GM12878 (cell line): ENCODE results near the gene JDP2. TPM values are rescaled to one million over a fixed set of nuclear protein-coding genes. Genes with fewer than 3 reads are reported as not detected.

Experiments used
- ATAC-seq: fragments of 200-7000 bp; cut with Tn5 transposase; 3 replicates; pipeline ENCODE4 v1.9.1; 2020; ENCODE audit warnings: mild to moderate bottlenecking, moderate library complexity
- BruUV-seq: library from RNA; stranded (reverse); fragments of 400-500 nt; replicated peaks from 2 replicates; lab custom pipeline; 2021; lab: Mats Ljungman, UMichigan
- CTCF ChIA-PET: fragments of 300-600 bp; sonication (Branson Sonifier 250); formaldehyde crosslinking; extraction: SDS; loops from one replicate; lab custom pipeline; 2021; ENCODE audit warnings: inconsistent platforms; lab: Yijun Ruan, JAX
- POLR2A ChIA-PET: fragments of 350-600 bp; formaldehyde crosslinking; extraction: SDS; loops from one replicate; lab custom pipeline; 2021; ENCODE audit warnings: inconsistent platforms; lab: Charles Lee
- RAD21 ChIA-PET: fragments of 300-600 bp; sonication (Branson Sonifier 250); formaldehyde crosslinking; loops from one replicate; lab custom pipeline; 2023; ENCODE audit warnings: antibody characterized with exemption; ENCODE audit not compliant: unreplicated experiment; lab: Charles Lee
- SMC1A ChIA-PET: fragments of 300-600 bp; sonication (Branson Sonifier 250); formaldehyde crosslinking; loops from one replicate; lab custom pipeline; 2023; ENCODE audit not compliant: unreplicated experiment, uncharacterized antibody; lab: Charles Lee
- DNase-seq: peaks from one replicate; pipeline ENCODE4 v3.0.0-alpha.2; 2011; ENCODE audit warnings: low read depth, low spot score
- FAIRE-seq: peaks from 3 replicates; lab custom pipeline; 2011; peaks lifted over from hg19 to GRCh38; lab: Jason Lieb, UNC
- H2AFZ ChIP-seq: 2 replicates; pipeline ENCODE4 v1.6.0; 2011; ENCODE audit warnings: low read depth, low read length, control low read depth; ENCODE audit not compliant: control insufficient read depth
- H3K27ac ChIP-seq: 2 replicates; pipeline ENCODE4 v1.5.1; 2011; ENCODE audit warnings: control low read depth; ENCODE audit not compliant: control insufficient read depth, insufficient read depth
- H3K27me3 ChIP-seq, 2 experiments: replicated peaks in 1 of 2; 2 replicates each; pipeline versions ENCODE4 v1.6.0 to v1.6.1; 2011; ENCODE audit warnings: low read length in 1 of 2; ENCODE audit not compliant: control insufficient read depth in 2 of 2, insufficient read depth in 2 of 2
- H3K36me3 ChIP-seq, 2 experiments: 2 replicates each; pipeline ENCODE4 v1.5.1; 2011; ENCODE audit warnings: low read length in 1 of 2; ENCODE audit not compliant: control insufficient read depth in 2 of 2, insufficient read depth in 2 of 2
- H3K4me1 ChIP-seq: 2 replicates; pipeline ENCODE4 v1.6.1; 2011; ENCODE audit warnings: mild to moderate bottlenecking, low read length, moderate library complexity, mixed read lengths; ENCODE audit not compliant: control insufficient read depth, insufficient read depth
- H3K4me2 ChIP-seq: 2 replicates; pipeline ENCODE4 v1.6.0; 2011; ENCODE audit warnings: control low read depth; ENCODE audit not compliant: control insufficient read depth, insufficient read depth
- H3K4me3 ChIP-seq: fragments of 200-600 bp; sonication (generic); 2 replicates; pipeline ENCODE4 v1.5.1; 2016
- H3K79me2 ChIP-seq: 2 replicates; pipeline ENCODE4 v1.6.0; 2011; ENCODE audit warnings: low read length; ENCODE audit not compliant: control insufficient read depth, insufficient read depth
- H3K9ac ChIP-seq: 2 replicates; pipeline ENCODE4 v1.8.0; 2011; ENCODE audit warnings: low read length, control low read depth, mixed read lengths; ENCODE audit not compliant: control insufficient read depth, insufficient read depth
- H3K9me3 ChIP-seq: replicated peaks from 3 replicates; pipeline ENCODE4 v1.5.1; 2011; ENCODE audit warnings: mild to moderate bottlenecking, low read length; ENCODE audit not compliant: control insufficient read depth, insufficient read depth
- H4K20me1 ChIP-seq: 2 replicates; pipeline ENCODE4 v1.6.0; 2011; ENCODE audit not compliant: control insufficient read depth, insufficient read depth
- EED ChIP-seq: sonication (generic); IDR thresholded peaks from 2 replicates; pipeline ENCODE4 v1.6.1; 2016; ENCODE audit warnings: antibody characterized with exemption, low read depth
- EP300 ChIP-seq, 2 experiments: fragments of 150-350 bp in 1 of 2; IDR thresholded peaks; 2 replicates each; pipeline ENCODE4 v1.6.1; 2011 to 2012; ENCODE audit warnings: low read depth in 2 of 2, low read length in 2 of 2, borderline replicate concordance in 1 of 2, improper control_type of control experiment in 1 of 2, inconsistent platforms in 1 of 2; ENCODE audit not compliant: control insufficient read depth in 1 of 2
- ETV6 ChIP-seq, 2 experiments: fragments of 450-650 bp in 1 of 2; IDR thresholded peaks in 1 of 2; conservative IDR thresholded peaks in 1 of 2; 2 replicates each; pipeline ENCODE4 v1.6.1; 2014; ENCODE audit warnings: antibody characterized with exemption in 1 of 2, borderline replicate concordance in 1 of 2, low read depth in 1 of 2, mild to moderate bottlenecking in 1 of 2, moderate library complexity in 1 of 2
- HCFC1 ChIP-seq: fragments of 150-350 bp; IDR thresholded peaks from 2 replicates; pipeline ENCODE4 v1.6.1; 2014; ENCODE audit warnings: low read length
- IKZF2 ChIP-seq, 2 experiments: fragments of 450-650 bp; IDR thresholded peaks; 2 replicates each; pipeline ENCODE4 v1.6.1; 2017; ENCODE audit warnings: mild to moderate bottlenecking in 2 of 2, moderate library complexity in 2 of 2
- KDM1A ChIP-seq: fragments of 200-600 bp; sonication (generic); IDR thresholded peaks from 2 replicates; pipeline ENCODE4 v1.6.1; 2016; ENCODE audit warnings: borderline replicate concordance
- NR2C1 ChIP-seq: fragments of 450-650 bp; IDR thresholded peaks from 2 replicates; pipeline ENCODE4 v1.6.1; 2017; ENCODE audit warnings: antibody characterized with exemption, mild to moderate bottlenecking, moderate library complexity
- RAD51 ChIP-seq: fragments of 450-650 bp; IDR thresholded peaks from 2 replicates; pipeline ENCODE4 v1.6.1; 2016; ENCODE audit warnings: moderate library complexity, mild to moderate bottlenecking, inconsistent platforms
- RELA ChIP-seq: fragments of 450-650 bp; IDR thresholded peaks from 2 replicates; pipeline ENCODE4 v1.8.0; 2014; ENCODE audit warnings: borderline replicate concordance; ENCODE audit not compliant: partially characterized antibody
- SREBF1 ChIP-seq: IDR thresholded peaks from 2 replicates; pipeline ENCODE4 v1.6.1; 2012; ENCODE audit warnings: mild to moderate bottlenecking, low read length
- TCF12 ChIP-seq: IDR thresholded peaks from 2 replicates; pipeline ENCODE4 v1.6.1; 2011; ENCODE audit warnings: low read depth, mild to moderate bottlenecking, low read length
- TCF3 ChIP-seq: IDR thresholded peaks from 2 replicates; pipeline ENCODE4 v1.6.1; 2012; ENCODE audit warnings: low read depth, mild to moderate bottlenecking, low read length, borderline replicate concordance; ENCODE audit not compliant: insufficient read depth
- ZBED1 ChIP-seq: IDR thresholded peaks from 2 replicates; pipeline ENCODE4 v1.6.1; 2016; ENCODE audit warnings: borderline replicate concordance
- whole genome bisulfite sequencing: methylation state at CpG from one replicate; pipeline ENCODE4 v1.1.6; 2016; ENCODE audit warnings: low lambda C conversion rate; ENCODE audit not compliant: insufficient replicate concordance, insufficient coverage; ENCODE audit errors: missing lambda C conversion rate; 5-methylcytosine and 5-hydroxymethylcytosine counted together
- in situ Hi-C: fragments of 300-500 bp; cut with MboI; formaldehyde crosslinking; loops from 9 replicates; pipeline ENCODE4 v1.14.3; 2018; ENCODE audit warnings: mixed read lengths
- intact Hi-C: fragments of 100-400 bp; cut with micrococcal nuclease; formaldehyde crosslinking; loops from one replicate; pipeline ENCODE4 v1.14.2; 2022; ENCODE audit not compliant: unreplicated experiment
- polyA plus RNA-seq, 11 experiments: library from polyadenylated mRNA; depleted of rRNA in 4 of 11; unstranded in 6 of 11; stranded (reverse) in 5 of 11; fragments of >200 nt; fragmentation: Nextera tagmentation in 4 of 11; fragmentation: Illumina TruSeq in 1 of 11; extraction: Ambion mirVana in 4 of 11; extraction: Trizol in 1 of 11; gene quantifications; 1 replicate in 1 of 11; 2 replicates in 10 of 11; pipeline versions ENCODE4 v1.2.1 to v1.2.3, GENCODE V29; 2011 to 2016; ENCODE audit warnings: inconsistent platforms in 2 of 11, missing spikeins in 2 of 11, low read depth in 1 of 11
- total RNA-seq, 4 experiments: library from RNA; depleted of rRNA in 3 of 4; stranded (reverse); fragments of >200 nt in 3 of 4; fragmentation: Illumina TruSeq in 1 of 4; extraction: Trizol in 1 of 4; gene quantifications; 2 replicates each; pipeline versions ENCODE4 v1.2.1 to v1.2.3, GENCODE V29; 2013 to 2021
- TF ChIP-seq, protein P1 (sequence below): IDR thresholded peaks from 2 replicates; pipeline ENCODE4 v1.6.1; 2012; ENCODE audit warnings: low read depth, low read length, improper control_type of control experiment
- TF ChIP-seq, protein P2 (sequence below): IDR thresholded peaks from 2 replicates; pipeline ENCODE4 v1.6.1; 2011; ENCODE audit warnings: mild to moderate bottlenecking, low read depth, low read length, moderate library complexity; ENCODE audit not compliant: insufficient replicate concordance

The JDP2 gene
- total and polyA plus RNA-seq, 10 of the 15 experiments (the other 5 are each of a cell fraction or from before 2014, with no cell fraction given), result 0.71 to 21.3 (median 11.2) TPM

DNA sequence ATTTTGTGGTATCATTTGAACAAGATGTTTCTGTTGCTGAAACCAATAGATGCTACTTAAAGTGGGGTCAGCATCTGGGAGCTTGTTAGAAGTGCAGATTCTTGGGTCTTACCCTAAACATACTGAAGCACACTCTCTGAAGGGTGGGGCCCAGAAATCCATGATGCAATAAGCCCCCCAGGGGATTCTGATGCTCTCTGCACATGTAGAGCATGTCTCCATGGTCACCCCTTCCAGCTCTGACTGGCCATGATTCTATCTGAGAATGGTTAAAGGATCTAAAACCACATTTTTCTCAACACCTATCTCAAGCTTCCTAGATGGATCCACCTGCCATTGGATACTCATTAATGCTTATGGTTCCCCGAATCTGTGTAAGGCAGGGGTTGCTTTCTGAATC is 20.4 kb downstream of the JDP2 start:
- no peak overlapping the region for H3K4me2 ChIP-seq
- H3K9me3 ChIP-seq, result no peaks in the 10 kb centered on the region
- RAD21 ChIA-PET, result interaction anchor here (0.8 to 1.5 kb wide), 2 partner anchors 105 to 138 kb away, joined by 3 to 4 read pairs; no protein-coding TSS in a partner anchor
- DNase-seq (no peak), FAIRE-seq (no peak), ATAC-seq (no peak)
- intact Hi-C loops (no loop called here), in situ Hi-C loops (no loop called here)
- no peaks in the 10 kb centered on the region for H4K20me1 ChIP-seq
- no peak overlapping the region for H3K4me3 ChIP-seq
- POLR2A ChIA-PET, result interaction anchor here (1.3 kb wide), 1 partner anchor 39 kb away, joined by 4 read pairs; no protein-coding TSS in a partner anchor
- peaks cover 5% of the 10 kb centered on the region for H3K4me1 ChIP-seq
- CTCF ChIA-PET, result interaction anchor here (1.0 to 3.4 kb wide), 7 partner anchors 13 to 144 kb away, joined by 3 to 15 read pairs (median 3); no protein-coding TSS in a partner anchor
- H3K9ac ChIP-seq, result no peak overlapping the region
- H3K79me2 ChIP-seq, result no peaks in the 10 kb centered on the region
- H3K36me3 ChIP-seq, result peaks cover 0 to 36% of the 10 kb centered on the region in 2 experiments; a peak in 3 of 4 replicates
- WGBS, result 53% methylated on average over 1 of the region's 1 CpG
- no peak overlapping the region for H2AFZ ChIP-seq
- no peak overlapping the region for H3K27ac ChIP-seq
- BruUV-seq, result no TSS peak
- no peaks in the 10 kb centered on the region for H3K27me3 ChIP-seq
- SMC1A ChIA-PET, result interaction anchor here (0.9 to 2.0 kb wide), 7 partner anchors 8 to 142 kb away, joined by 3 to 6 read pairs (median 3); no protein-coding TSS in a partner anchor
- TF ChIP-seq RAD51, result no peak
- TF ChIP-seq RELA, result no peak
- no peak for TF ChIP-seq KDM1A
- TF ChIP-seq SREBF1, result no peak
- TF ChIP-seq, all 136 proteins: peak for 0

DNA sequence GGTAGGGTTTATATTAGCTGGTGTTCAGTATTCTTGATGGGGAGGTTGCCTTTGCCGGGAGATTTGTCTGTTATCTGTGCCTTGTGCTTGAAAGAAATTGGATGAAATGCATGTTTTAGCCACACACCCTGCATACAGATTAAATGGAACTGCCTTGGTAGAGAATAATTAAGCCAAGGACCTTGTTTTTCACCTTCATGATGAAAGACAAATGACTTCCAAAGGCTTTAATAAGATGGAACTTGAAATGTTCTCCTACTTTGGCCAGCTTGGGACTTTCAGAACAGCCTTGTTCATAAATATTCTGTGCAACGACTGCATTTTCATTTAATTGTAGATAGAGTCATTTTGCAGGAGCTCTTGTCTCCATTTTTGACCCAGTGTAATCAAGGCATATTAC is 21.2 kb downstream of the JDP2 start:
- BruUV-seq, result no TSS peak
- Histone ChIP-seq H3K4me3 (no peak overlapping the region), H3K36me3 (peaks cover 0 to 31% of the 10 kb centered on the region in 2 experiments; a peak in 3 of 4 replicates), H3K79me2 (no peaks in the 10 kb centered on the region), H3K27ac (no peak overlapping the region), H3K9ac (no peak overlapping the region), H3K27me3 (no peaks in the 10 kb centered on the region), H4K20me1 (no peaks in the 10 kb centered on the region), H3K4me1 (peaks cover 12% of the 10 kb centered on the region), H2AFZ (no peak overlapping the region), H3K4me2 (no peak overlapping the region), H3K9me3 (no peaks in the 10 kb centered on the region)
- ATAC-seq (no peak), DNase-seq (no peak), FAIRE-seq (no peak)
- ChIA-PET POLR2A (interaction anchor here (1.2 to 1.3 kb wide), 2 partner anchors 17 to 38 kb away, joined by 4 read pairs; no protein-coding TSS in a partner anchor), SMC1A (interaction anchor here (0.9 to 2.0 kb wide), 9 partner anchors 9 to 143 kb away, joined by 3 to 6 read pairs (median 4); no protein-coding TSS in a partner anchor), CTCF (interaction anchor here (1.0 to 3.4 kb wide), 6 partner anchors 8 to 145 kb away, joined by 3 to 15 read pairs (median 5); no protein-coding TSS in a partner anchor), RAD21 (no interaction called here)
- in situ Hi-C loops, result no loop called here
- 49% methylated on average over 2 of the region's 2 CpGs for WGBS
- intact Hi-C loops, result no loop called here
- no peak for TF ChIP-seq TCF12
- TF ChIP-seq, protein P1, sequence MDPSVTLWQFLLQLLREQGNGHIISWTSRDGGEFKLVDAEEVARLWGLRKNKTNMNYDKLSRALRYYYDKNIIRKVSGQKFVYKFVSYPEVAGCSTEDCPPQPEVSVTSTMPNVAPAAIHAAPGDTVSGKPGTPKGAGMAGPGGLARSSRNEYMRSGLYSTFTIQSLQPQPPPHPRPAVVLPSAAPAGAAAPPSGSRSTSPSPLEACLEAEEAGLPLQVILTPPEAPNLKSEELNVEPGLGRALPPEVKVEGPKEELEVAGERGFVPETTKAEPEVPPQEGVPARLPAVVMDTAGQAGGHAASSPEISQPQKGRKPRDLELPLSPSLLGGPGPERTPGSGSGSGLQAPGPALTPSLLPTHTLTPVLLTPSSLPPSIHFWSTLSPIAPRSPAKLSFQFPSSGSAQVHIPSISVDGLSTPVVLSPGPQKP, result no peak
- TF ChIP-seq EP300 (IDR thresholded peaks at IDR 0.05; ENCODE audit: borderline replicate concordance in 1 of 2, control insufficient read depth in 1 of 2, low read depth in 2 of 2, low read length in 2 of 2), result no peak
- no peak for TF ChIP-seq NR2C1
- TF ChIP-seq IKZF2 (IDR thresholded peaks at IDR 0.05), result no peak
- TF ChIP-seq, protein P2, sequence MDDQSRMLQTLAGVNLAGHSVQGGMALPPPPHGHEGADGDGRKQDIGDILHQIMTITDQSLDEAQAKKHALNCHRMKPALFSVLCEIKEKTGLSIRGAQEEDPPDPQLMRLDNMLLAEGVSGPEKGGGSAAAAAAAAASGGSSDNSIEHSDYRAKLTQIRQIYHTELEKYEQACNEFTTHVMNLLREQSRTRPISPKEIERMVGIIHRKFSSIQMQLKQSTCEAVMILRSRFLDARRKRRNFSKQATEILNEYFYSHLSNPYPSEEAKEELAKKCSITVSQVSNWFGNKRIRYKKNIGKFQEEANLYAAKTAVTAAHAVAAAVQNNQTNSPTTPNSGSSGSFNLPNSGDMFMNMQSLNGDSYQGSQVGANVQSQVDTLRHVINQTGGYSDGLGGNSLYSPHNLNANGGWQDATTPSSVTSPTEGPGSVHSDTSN, result no peak
- no peak for TF ChIP-seq RELA
- TF ChIP-seq HCFC1, result no peak
- no peak for TF ChIP-seq ZBED1
- TF ChIP-seq ETV6 (conservative IDR thresholded peaks at IDR 0.05 in 1 of 2, IDR thresholded peaks at IDR 0.05 in 1 of 2; ENCODE audit: borderline replicate concordance in 1 of 2, low read depth in 1 of 2), result no peak
- no peak for TF ChIP-seq TCF3
- TF ChIP-seq EED, result no peak
